T-helper 17 cell (primary cell): ENCODE measurements around the gene PTPN4. TPM values are rescaled to one million over a fixed set of nuclear protein-coding genes. Genes with fewer than 3 reads are reported as not detected.
"Not testable (repeated sequence)": the region's sequence is repeated elsewhere in the genome, so short reads cannot be mapped to it uniquely, and the experiment has no call there.

Source experiments
- ATAC-seq: fragments of 150-1000 bp; cut with Tn5 transposase; 2 replicates; pipeline ENCODE4 v1.10.0; 2021; ENCODE audit warnings: mild to moderate bottlenecking, moderate library complexity
- DNase-seq, 3 donors: peaks; one replicate each; pipeline versions ENCODE4 v3.0.0 to v3.0.0-alpha.2; 2020 to 2021
- H3K9me3 ChIP-seq: one replicate; pipeline ENCODE4 v1.7.0; 2013; ENCODE audit warnings: low read length, mild to moderate bottlenecking; ENCODE audit not compliant: control insufficient read depth, poor library complexity, severe bottlenecking
- H3K27ac Mint-ChIP-seq: one replicate; pipeline ENCODE4 v1.8.0; 2022; ENCODE audit warnings: mild to moderate bottlenecking, moderate library complexity, mixed read lengths
- H3K27me3 Mint-ChIP-seq: one replicate; pipeline ENCODE4 v1.8.0; 2022; ENCODE audit warnings: mixed read lengths
- H3K36me3 Mint-ChIP-seq: one replicate; pipeline ENCODE4 v1.8.0; 2022; ENCODE audit warnings: low read depth, mixed read lengths
- H3K4me1 Mint-ChIP-seq: one replicate; pipeline ENCODE4 v1.8.0; 2022; ENCODE audit warnings: mild to moderate bottlenecking, mixed read lengths
- H3K4me3 Mint-ChIP-seq: one replicate; pipeline ENCODE4 v1.8.0; 2022; ENCODE audit warnings: mild to moderate bottlenecking, moderate library complexity, mixed read lengths
- total RNA-seq, 4 donors: library from RNA in 2 of 4; stranded (reverse) in 2 of 4; gene quantifications; one replicate each; pipeline ENCODE4 v1.2.3 and lab custom pipeline; 2022 to 2026

Gene PTPN4
- total RNA-seq, 2 donors from 2014 or later, result 128 to 149 TPM

DNA sequence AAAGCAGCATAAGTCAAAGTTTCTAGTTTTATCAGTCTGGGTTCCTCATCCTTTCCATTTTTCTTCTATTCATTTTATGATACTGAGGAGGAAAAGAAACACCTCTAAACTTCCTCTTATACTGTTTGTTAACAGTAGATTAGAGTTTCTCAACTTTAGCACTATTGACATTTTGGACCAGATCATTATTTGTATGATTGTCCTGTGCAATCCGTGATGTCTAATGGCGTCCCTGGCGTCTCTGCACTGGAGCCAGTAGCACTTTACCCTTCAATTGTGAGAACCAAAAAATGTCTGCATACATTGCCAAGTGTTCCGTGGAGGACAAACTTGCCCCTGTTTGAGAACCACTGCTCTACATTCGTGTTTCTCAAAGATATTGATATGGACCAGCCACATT lies 25.2 kb downstream of the PTPN4 start:
- DNase-seq, result no peak
- peaks cover 2% of the 10 kb centered on the region for H3K36me3 Mint-ChIP-seq
- ATAC-seq, result no peak
- no peaks in the 10 kb centered on the region for H3K9me3 ChIP-seq
- H3K27me3 Mint-ChIP-seq, result no peaks in the 10 kb centered on the region
- peaks cover 35% of the 10 kb centered on the region for H3K4me1 Mint-ChIP-seq
- no peak overlapping the region for H3K27ac Mint-ChIP-seq
- H3K4me3 Mint-ChIP-seq, result no peak overlapping the region

- DNase-seq (no peak), ATAC-seq (no peak)
- Mint-ChIP-seq H3K36me3 (no peaks in the 10 kb centered on the region), H3K27me3 (no peaks in the 10 kb centered on the region), H3K27ac (peak overlapping the region; percentile 1), H3K4me1 (peaks cover 26% of the 10 kb centered on the region), H3K4me3 (no peak overlapping the region)
- no peaks in the 10 kb centered on the region for H3K9me3 ChIP-seq
These were observed 26.6 kb downstream of the PTPN4 start for GRCh38 chr2:119786295-119786694.

DNA sequence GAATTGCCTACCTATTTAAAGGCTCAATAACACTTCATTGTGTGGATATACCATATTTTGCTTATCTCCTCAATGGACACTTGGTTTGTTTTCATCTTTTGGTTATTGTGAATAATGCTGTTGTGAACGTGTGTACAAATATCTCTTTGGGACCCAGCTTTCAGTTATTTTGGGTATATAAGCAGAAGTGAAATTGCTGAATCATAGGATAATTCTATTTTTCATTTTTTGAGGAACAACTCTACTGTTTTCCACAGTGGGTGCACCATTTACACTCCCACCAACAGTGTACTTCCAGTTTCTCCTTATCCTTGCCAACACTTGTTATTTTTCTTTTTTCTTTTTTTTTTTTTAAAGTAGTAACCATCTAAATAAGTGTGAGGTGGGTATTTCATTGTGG lies 29.0 kb downstream of the PTPN4 start:
- Mint-ChIP-seq H3K27ac (no peak overlapping the region), H3K36me3 (peaks cover 5% of the 10 kb centered on the region), H3K4me1 (peaks cover 17% of the 10 kb centered on the region), H3K27me3 (no peaks in the 10 kb centered on the region), H3K4me3 (no peak overlapping the region)
- DNase-seq (no peak), ATAC-seq (no peak)
- H3K9me3 ChIP-seq, result peaks cover 2% of the 10 kb centered on the region

- H3K4me1 Mint-ChIP-seq, result peaks cover 11% of the 10 kb centered on the region
- DNase-seq, result no peak
- H3K27ac Mint-ChIP-seq, result no peak overlapping the region
- ATAC-seq, result no peak
- H3K27me3 Mint-ChIP-seq, result no peaks in the 10 kb centered on the region
- H3K36me3 Mint-ChIP-seq, result peaks cover 5% of the 10 kb centered on the region
- no peak overlapping the region for H3K4me3 Mint-ChIP-seq
- H3K9me3 ChIP-seq, result peaks cover 2% of the 10 kb centered on the region
These were observed 30.7 kb downstream of the PTPN4 start for GRCh38 chr2:119790466-119790865.

DNA sequence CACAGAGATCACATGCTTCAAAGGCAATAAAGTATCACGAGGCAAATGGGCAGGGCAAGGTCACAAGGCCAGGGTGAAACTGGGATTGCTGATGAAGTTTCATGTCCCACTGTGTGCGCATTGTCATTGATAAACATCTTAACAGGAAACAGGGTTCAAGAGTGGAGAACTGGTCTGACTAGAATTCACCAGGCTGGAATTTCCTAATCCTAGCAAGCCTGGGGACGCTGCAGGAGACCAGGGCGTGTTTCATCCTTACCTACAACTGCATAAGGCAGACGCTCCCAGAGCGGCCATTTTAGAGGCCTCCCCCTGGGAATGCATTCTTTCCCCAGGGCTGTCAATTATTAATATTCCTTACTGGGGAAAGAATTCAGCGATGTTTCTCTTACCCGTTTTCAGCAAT lies 33.2 kb downstream of the PTPN4 start:
- H3K4me1 Mint-ChIP-seq, result peaks cover 13% of the 10 kb centered on the region
- H3K9me3 ChIP-seq, result peaks cover 2% of the 10 kb centered on the region
- peaks cover 5% of the 10 kb centered on the region for H3K36me3 Mint-ChIP-seq
- no peaks in the 10 kb centered on the region for H3K27me3 Mint-ChIP-seq
- DNase-seq (no peak), ATAC-seq (no peak)
- H3K4me3 Mint-ChIP-seq, result no peak overlapping the region
- no peak overlapping the region for H3K27ac Mint-ChIP-seq

DNA sequence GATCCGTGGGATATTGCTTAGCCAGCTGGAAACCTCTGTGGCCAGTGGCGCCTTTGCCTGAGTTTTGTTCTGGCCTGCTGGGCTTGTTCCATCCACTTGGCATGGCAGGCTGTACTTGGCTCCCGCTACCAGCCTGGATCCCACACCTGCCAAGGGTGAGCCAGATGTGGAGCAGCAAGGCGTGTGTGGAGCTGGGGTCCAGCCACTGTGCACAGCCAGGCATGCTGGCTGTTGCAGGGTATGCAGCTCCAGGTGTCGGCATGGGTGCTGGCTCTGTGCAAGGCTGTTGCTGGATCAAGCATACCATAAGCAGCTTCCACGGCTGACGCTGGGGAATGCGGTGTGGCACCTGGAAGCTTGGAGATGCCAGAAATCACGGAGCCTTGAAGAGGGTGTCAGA lies 34.5 kb downstream of the PTPN4 start:
- ATAC-seq (no peak), DNase-seq (no peak)
- H3K27ac Mint-ChIP-seq, result no peak overlapping the region
- peaks cover 5% of the 10 kb centered on the region for H3K36me3 Mint-ChIP-seq
- no peak overlapping the region for H3K4me3 Mint-ChIP-seq
- H3K4me1 Mint-ChIP-seq, result peaks cover 19% of the 10 kb centered on the region
- no peaks in the 10 kb centered on the region for H3K27me3 Mint-ChIP-seq
- peaks cover 2% of the 10 kb centered on the region for H3K9me3 ChIP-seq

GRCh38 chr2:119795309-119796303 lies 35.9 kb downstream of the PTPN4 start:
- H3K9me3 ChIP-seq, result peaks cover 2% of the 10 kb centered on the region
- Mint-ChIP-seq H3K27me3 (no peaks in the 10 kb centered on the region), H3K27ac (peak overlapping the region; percentile 60), H3K36me3 (peaks cover 5% of the 10 kb centered on the region), H3K4me3 (no peak overlapping the region), H3K4me1 (peaks cover 24% of the 10 kb centered on the region)
- ATAC-seq (no peak), DNase-seq (no peak)

DNA sequence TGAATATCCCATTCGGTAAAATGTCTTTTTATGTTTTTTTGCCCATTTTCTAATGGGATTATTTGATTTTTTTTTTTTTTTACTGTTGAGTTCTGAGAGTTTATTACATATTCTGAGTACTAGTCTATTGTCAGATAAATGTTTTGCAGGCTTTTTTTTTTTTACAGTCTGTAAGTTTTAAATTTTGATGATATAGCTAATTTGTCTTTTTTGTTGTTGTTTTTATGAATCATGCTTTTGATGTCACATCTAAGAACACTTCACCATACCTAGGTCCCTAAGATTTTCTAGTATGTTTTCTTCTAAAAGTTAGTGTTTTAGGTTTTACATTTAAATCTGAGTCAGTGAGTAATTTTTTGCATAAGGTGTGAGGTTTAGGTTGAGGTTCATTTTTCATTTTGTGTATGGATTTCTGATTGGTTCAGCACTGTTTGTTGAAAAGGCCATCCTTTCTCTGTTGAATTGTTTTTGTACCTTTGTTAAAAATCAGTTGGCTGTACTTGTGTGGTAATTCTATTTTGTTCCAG lies 40.7 kb downstream of the PTPN4 start:
- ATAC-seq (no peak), DNase-seq (no peak)
- H3K27me3 Mint-ChIP-seq, result no peaks in the 10 kb centered on the region
- no peaks in the 10 kb centered on the region for H3K36me3 Mint-ChIP-seq
- H3K27ac Mint-ChIP-seq, result peak overlapping the region; percentile 59
- no peak overlapping the region for H3K4me3 Mint-ChIP-seq
- no peaks in the 10 kb centered on the region for H3K9me3 ChIP-seq
- H3K4me1 Mint-ChIP-seq, result peaks cover 44% of the 10 kb centered on the region

DNA sequence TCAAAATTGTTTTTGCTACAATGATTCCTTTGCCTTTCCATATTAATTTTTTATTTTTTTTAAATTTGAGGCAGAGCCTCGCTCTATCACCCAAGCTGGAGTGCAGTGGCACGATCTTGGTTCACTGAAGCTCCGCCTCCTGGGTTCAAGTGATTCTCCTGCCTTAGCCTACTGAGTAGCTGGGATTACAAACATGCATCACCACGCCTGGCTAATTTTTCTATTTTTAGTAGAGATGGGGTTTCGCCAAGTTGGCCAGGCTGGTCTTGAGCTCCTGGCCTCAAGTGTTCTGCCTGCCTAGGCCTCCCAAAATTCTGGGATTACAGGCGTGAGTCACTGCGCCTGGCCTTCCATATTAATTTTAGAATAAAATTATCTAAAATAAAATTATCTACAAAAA lies 41.3 kb downstream of the PTPN4 start:
- DNase-seq (no peak), ATAC-seq (no peak)
- Mint-ChIP-seq H3K4me1 (peaks cover 43% of the 10 kb centered on the region), H3K36me3 (no peaks in the 10 kb centered on the region), H3K27me3 (no peaks in the 10 kb centered on the region), H3K27ac (peak overlapping the region; percentile 59), H3K4me3 (no peak overlapping the region)
- H3K9me3 ChIP-seq, result no peaks in the 10 kb centered on the region

DNA sequence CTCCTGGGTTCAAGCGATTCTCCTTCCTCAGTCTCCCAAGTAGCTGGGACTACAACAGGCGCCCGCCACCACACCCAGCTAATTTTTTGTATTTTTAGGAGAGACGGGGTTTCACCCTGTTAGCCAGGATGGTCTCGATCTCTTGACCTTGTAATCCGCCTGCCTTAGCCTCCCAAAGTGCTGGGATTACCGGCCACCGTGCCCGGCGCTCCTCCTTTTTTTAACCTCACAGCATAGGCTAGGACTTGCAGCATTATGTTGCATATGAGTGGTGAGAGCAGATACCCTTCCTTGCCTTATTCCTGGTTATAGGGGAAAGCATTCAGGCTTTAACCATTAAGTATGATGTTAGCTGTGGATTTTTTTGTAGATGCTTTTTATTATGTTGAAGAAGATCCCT lies 42.3 kb downstream of the PTPN4 start:
- peak overlapping the region; percentile 19 for H3K4me3 Mint-ChIP-seq
- H3K36me3 Mint-ChIP-seq, ATAC-seq, H3K9me3 ChIP-seq, H3K27me3 Mint-ChIP-seq, DNase-seq: not testable (repeated sequence)
- peak overlapping the region; percentile 74 for H3K27ac Mint-ChIP-seq
- H3K4me1 Mint-ChIP-seq, result peaks cover 49% of the 10 kb centered on the region

GRCh38 chr2:119803101-119803500 lies 43.4 kb downstream of the PTPN4 start:
- H3K4me1 Mint-ChIP-seq, result peaks cover 49% of the 10 kb centered on the region
- H3K9me3 ChIP-seq, result no peaks in the 10 kb centered on the region
- H3K27me3 Mint-ChIP-seq, result no peaks in the 10 kb centered on the region
- ATAC-seq (no peak), DNase-seq (no peak)
- H3K4me3 Mint-ChIP-seq, result peak overlapping the region; percentile 33
- no peaks in the 10 kb centered on the region for H3K36me3 Mint-ChIP-seq
- peak overlapping the region; percentile 74 for H3K27ac Mint-ChIP-seq

- peaks cover 44% of the 10 kb centered on the region for H3K4me1 Mint-ChIP-seq
- H3K4me3 Mint-ChIP-seq, result peak overlapping the region; percentile 2
- H3K9me3 ChIP-seq, DNase-seq, H3K36me3 Mint-ChIP-seq, H3K27me3 Mint-ChIP-seq, ATAC-seq: not testable (repeated sequence)
- peak overlapping the region; percentile 74 for H3K27ac Mint-ChIP-seq
These were observed 44.7 kb downstream of the PTPN4 start for GRCh38 chr2:119804409-119804808.

DNA sequence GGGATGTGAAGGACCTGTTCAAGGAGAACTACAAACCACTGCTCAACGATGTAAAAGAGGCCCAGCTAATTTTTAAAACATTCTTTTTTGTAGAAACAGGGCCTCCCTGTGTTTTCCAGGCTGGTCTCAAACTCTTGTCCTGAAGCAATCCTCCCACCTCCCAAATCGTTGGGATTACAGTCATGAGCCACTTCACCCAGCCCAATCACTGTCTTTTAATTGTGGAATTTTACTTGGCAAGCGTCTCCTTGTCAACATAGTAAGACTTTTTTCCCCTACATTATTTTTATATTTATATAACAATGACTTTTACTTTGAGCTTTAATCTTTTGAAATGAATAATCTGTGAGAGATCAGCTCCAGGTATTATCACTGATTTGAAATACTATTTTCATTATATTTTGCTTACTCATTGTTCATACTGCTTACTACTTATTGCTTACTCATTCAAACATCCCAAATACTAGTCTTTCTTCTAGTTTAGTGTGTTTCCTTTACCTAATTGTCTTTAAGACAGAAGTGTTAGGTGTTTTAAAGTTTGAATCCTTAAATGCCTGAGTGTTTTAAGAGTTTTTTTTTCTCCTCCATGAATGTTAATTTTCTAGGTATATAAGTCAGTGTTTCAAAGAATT lies 48.9 kb downstream of the PTPN4 start:
- ATAC-seq (no peak), DNase-seq (no peak)
- H3K27me3 Mint-ChIP-seq, result no peaks in the 10 kb centered on the region
- H3K4me3 Mint-ChIP-seq, result no peak overlapping the region
- H3K4me1 Mint-ChIP-seq, result peaks cover 25% of the 10 kb centered on the region
- no peak overlapping the region for H3K27ac Mint-ChIP-seq
- H3K36me3 Mint-ChIP-seq, result no peaks in the 10 kb centered on the region
- H3K9me3 ChIP-seq, result no peaks in the 10 kb centered on the region
